GM19238 (cell line): ENCODE data around the gene ANK2.
"Not testable (repeated sequence)": the region's sequence is repeated elsewhere in the genome, so short reads cannot be mapped to it uniquely, and the experiment has no call there.

Source experiments
- DNase-seq: peaks from one replicate; pipeline ENCODE4 v3.0.0; 2011; ENCODE audit warnings: low spot score; ENCODE audit not compliant: insufficient read length

Gene ANK2

GRCh38 chr4:113186913-113187312 lies 137.5 kb downstream of the ANK2 start:
- DNase-seq: no peak

GRCh38 chr4:113187358-113187757 lies 137.9 kb downstream of the ANK2 start:
- DNase-seq: no peak

- DNase-seq: no peak
Observed at GRCh38 chr4:113189546-113189945, 140.1 kb downstream of the ANK2 start.

- DNase-seq: no peak
Observed at GRCh38 chr4:113209153-113209552, 159.7 kb downstream of the ANK2 start.

GRCh38 chr4:113209652-113210320 lies 160.3 kb downstream of the ANK2 start:
- DNase-seq: no peak

- DNase-seq: no peak
Observed at GRCh38 chr4:113212613-113213012, 163.2 kb downstream of the ANK2 start.

- DNase-seq: no peak
Observed at GRCh38 chr4:113221990-113222389, 172.5 kb downstream of the ANK2 start.

- no peak for DNase-seq
Observed at GRCh38 chr4:113222471-113222870, 173.0 kb downstream of the ANK2 start.

GRCh38 chr4:113223001-113223400 lies 173.5 kb downstream of the ANK2 start:
- DNase-seq: no peak

GRCh38 chr4:113232194-113232593 lies 182.7 kb downstream of the ANK2 start:
- DNase-seq: no peak

- DNase-seq: no peak
Observed at GRCh38 chr4:113236916-113237315, 187.5 kb downstream of the ANK2 start.

GRCh38 chr4:113243312-113243711 lies 193.9 kb downstream of the ANK2 start:
- no peak for DNase-seq

GRCh38 chr4:113244747-113245146 lies 195.3 kb downstream of the ANK2 start:
- DNase-seq: not testable (repeated sequence)

GRCh38 chr4:113248320-113248719 lies 198.9 kb downstream of the ANK2 start:
- no peak for DNase-seq

GRCh38 chr4:113255628-113256027 lies 206.2 kb downstream of the ANK2 start:
- DNase-seq: no peak

- DNase-seq: no peak
Observed at GRCh38 chr4:113256946-113257345, 207.5 kb downstream of the ANK2 start.

- DNase-seq: no peak
Observed at GRCh38 chr4:113260688-113261087, 211.2 kb downstream of the ANK2 start.

GRCh38 chr4:113263274-113263673 lies 213.8 kb downstream of the ANK2 start:
- DNase-seq: no peak

- no peak for DNase-seq
Observed at GRCh38 chr4:113270520-113271319, 221.3 kb downstream of the ANK2 start.

GRCh38 chr4:113272523-113272922 lies 223.1 kb downstream of the ANK2 start:
- DNase-seq: no peak

- DNase-seq: no peak
Observed at GRCh38 chr4:113273721-113274220, 224.3 kb downstream of the ANK2 start.

GRCh38 chr4:113276464-113277170 lies 227.2 kb downstream of the ANK2 start:
- no peak for DNase-seq
